ENCODE measurements around the gene SSH2. TPM values are rescaled to one million over a fixed set of nuclear protein-coding genes. Genes with fewer than 3 reads are reported as not detected.
"Not testable (repeated sequence)": the region's sequence is repeated elsewhere in the genome, so short reads cannot be mapped to it uniquely, and the experiment has no call there.

The SSH2 gene
- total and polyA plus RNA-seq, 8 donors = 23.5 to 85.5 (median 24.1) TPM

- Histone ChIP-seq H3K36me3 (peaks cover 0 to 45% of the 10 kb centered on the region in 2 donors), H3K27ac (peak overlapping the region; percentile 68 to 87), H3K27me3 (no peaks in the 10 kb centered on the region), H3K4me3 (no peak overlapping the region), H3K4me1 (peaks cover 13 to 83% of the 10 kb centered on the region in 2 donors), H3K9me3 (no peaks in the 10 kb centered on the region)
- intact Hi-C loops (cut with DNase I) = no loop called here
- DNase-seq (no peak), ATAC-seq (peak; percentile 67)
- peak in 1 of 2 donors; percentile 26 for TF ChIP-seq CTCF (IDR thresholded peaks at IDR 0.05)
Observed at GRCh38 chr17:29682054-29682453, 248.0 kb downstream of the SSH2 start.

- H3K4me3 ChIP-seq = no peak overlapping the region
- peaks cover 0 to 62% of the 10 kb centered on the region in 2 donors for H3K36me3 ChIP-seq
- peaks cover 7 to 53% of the 10 kb centered on the region in 2 donors for H3K4me1 ChIP-seq
- no peaks in the 10 kb centered on the region for H3K27me3 ChIP-seq
- no peak for DNase-seq
- TF ChIP-seq CTCF (IDR thresholded peaks at IDR 0.05) = no peak
- H3K9me3 ChIP-seq = no peaks in the 10 kb centered on the region
- H3K27ac ChIP-seq = peak overlapping the region; percentile 20 to 57
- ATAC-seq = no peak
- intact Hi-C loops (cut with DNase I) = no loop called here
Observed at GRCh38 chr17:29677824-29678223, 252.2 kb downstream of the SSH2 start.

- TF ChIP-seq CTCF (IDR thresholded peaks at IDR 0.05) = no peak
- no peak for ATAC-seq
- Histone ChIP-seq H3K4me3 (no peak overlapping the region), H3K36me3 (peaks cover 0 to 67% of the 10 kb centered on the region in 2 donors), H3K9me3 (no peaks in the 10 kb centered on the region), H3K27me3 (no peaks in the 10 kb centered on the region), H3K27ac (peak overlapping the region; percentile 20 to 57), H3K4me1 (peaks cover 2 to 48% of the 10 kb centered on the region in 2 donors)
- DNase-seq = no peak
- intact Hi-C loops (cut with DNase I) = no loop called here
Observed at GRCh38 chr17:29677221-29677791, 252.7 kb downstream of the SSH2 start.

- peaks cover 0 to 34% of the 10 kb centered on the region in 2 donors for H3K4me1 ChIP-seq
Observed at GRCh38 chr17:29675961-29676360, 254.1 kb downstream of the SSH2 start.

GRCh38 chr17:29674281-29674680 lies 255.7 kb downstream of the SSH2 start:
- Histone ChIP-seq H3K4me1 (peaks cover 0 to 23% of the 10 kb centered on the region in 2 donors), H3K4me3 (no peak overlapping the region), H3K36me3 (peaks cover 0 to 88% of the 10 kb centered on the region in 2 donors), H3K9me3 (no peaks in the 10 kb centered on the region), H3K27ac (no peak overlapping the region), H3K27me3 (no peaks in the 10 kb centered on the region)
- no peak for DNase-seq
- ATAC-seq = no peak
- intact Hi-C loops (cut with DNase I) = no loop called here
- TF ChIP-seq CTCF (IDR thresholded peaks at IDR 0.05) = no peak

More at GRCh38 chr17:29675961-29676360, 254.1 kb downstream of the SSH2 start:
- DNase-seq; H3K9me3 ChIP-seq; intact Hi-C loops (cut with DNase I); H3K27ac ChIP-seq; H3K27me3 ChIP-seq; H3K4me3 ChIP-seq; ATAC-seq: not testable (repeated sequence)
- peaks cover 0 to 79% of the 10 kb centered on the region in 2 donors for H3K36me3 ChIP-seq

GRCh38 chr17:29671661-29672060 lies 258.4 kb downstream of the SSH2 start:
- Histone ChIP-seq H3K9me3 (no peaks in the 10 kb centered on the region), H3K4me1 (peaks cover 0 to 4% of the 10 kb centered on the region in 2 donors), H3K27ac (no peak overlapping the region), H3K36me3 (peaks cover 0 to 99% of the 10 kb centered on the region in 2 donors), H3K27me3 (no peaks in the 10 kb centered on the region), H3K4me3 (no peak overlapping the region)
- TF ChIP-seq CTCF (IDR thresholded peaks at IDR 0.05) = no peak
- DNase-seq = no peak
- intact Hi-C loops (cut with DNase I) = no loop called here
- ATAC-seq = no peak
